ENCODE results near the gene PASK.

GRCh38 chr2:241139531-241140444 is 9.5 kb downstream of the PASK start:
- no peak for TF ChIP-seq CTCF (IDR thresholded peaks at IDR 0.05)
- no peak for TF ChIP-seq EZH2 (IDR thresholded peaks at IDR 0.05)

Measured in neural progenitor cell (in vitro differentiated cells).